ENCODE measurements around the gene SFI1.
A peak's percentile ranks its signal among the peaks of the same experiment; 100 is the strongest.

The SFI1 gene

GRCh38 chr22:31623592-31624304 is 127.4 kb downstream of the SFI1 start:
- ATAC-seq (no peak), DNase-seq (no peak)
- Mint-ChIP-seq H3K4me1 (peaks cover 80% of the 10 kb centered on the region), H3K9me3 (no peaks in the 10 kb centered on the region), H3K27me3 (no peaks in the 10 kb centered on the region), H3K4me3 (no peak overlapping the region), H3K27ac (peak overlapping the region in 1 of 2 donors; percentile 94)

- Mint-ChIP-seq H3K4me1 (peaks cover 80% of the 10 kb centered on the region), H3K27ac (peak overlapping the region in 1 of 2 donors; percentile 95), H3K9me3 (no peaks in the 10 kb centered on the region), H3K27me3 (no peaks in the 10 kb centered on the region), H3K4me3 (peak overlapping the region in 1 of 2 donors; percentile 44)
- DNase-seq, result no peak
- ATAC-seq, result no peak
These were observed 128.9 kb downstream of the SFI1 start for GRCh38 chr22:31625257-31625640.

- DNase-seq (no peak), ATAC-seq (no peak)
- Mint-ChIP-seq H3K4me1 (peaks cover 81% of the 10 kb centered on the region), H3K9me3 (no peaks in the 10 kb centered on the region), H3K4me3 (no peak overlapping the region), H3K27me3 (no peaks in the 10 kb centered on the region), H3K27ac (peak overlapping the region in 1 of 2 donors; percentile 95)
These were observed 129.5 kb downstream of the SFI1 start for GRCh38 chr22:31625661-31626426.

GRCh38 chr22:31626427-31627150 is 130.3 kb downstream of the SFI1 start:
- ATAC-seq (no peak), DNase-seq (no peak)
- Mint-ChIP-seq H3K27ac (peak overlapping the region; percentile 85 to 95), H3K9me3 (no peaks in the 10 kb centered on the region), H3K4me1 (peaks cover 81% of the 10 kb centered on the region), H3K27me3 (no peaks in the 10 kb centered on the region), H3K4me3 (no peak overlapping the region)

GRCh38 chr22:31627223-31627731 is 130.9 kb downstream of the SFI1 start:
- no peak for ATAC-seq
- no peak overlapping the region for H3K4me3 Mint-ChIP-seq
- peak overlapping the region; percentile 85 to 88 for H3K27ac Mint-ChIP-seq
- peaks cover 81% of the 10 kb centered on the region for H3K4me1 Mint-ChIP-seq
- H3K9me3 Mint-ChIP-seq, result no peaks in the 10 kb centered on the region
- no peaks in the 10 kb centered on the region for H3K27me3 Mint-ChIP-seq
- DNase-seq, result no peak

- Mint-ChIP-seq H3K9me3 (no peaks in the 10 kb centered on the region), H3K27me3 (no peaks in the 10 kb centered on the region), H3K4me3 (peak overlapping the region in 1 of 2 donors; percentile 96), H3K27ac (peak overlapping the region in 1 of 2 donors; percentile 85), H3K4me1 (peaks cover 78% of the 10 kb centered on the region)
- DNase-seq (no peak), ATAC-seq (no peak)
These were observed 132.0 kb downstream of the SFI1 start for GRCh38 chr22:31628362-31628761.

- ATAC-seq (peak; percentile 6), DNase-seq (no peak)
- Mint-ChIP-seq H3K4me3 (peak overlapping the region; percentile 82 to 96), H3K27me3 (no peaks in the 10 kb centered on the region), H3K4me1 (peaks cover 84% of the 10 kb centered on the region), H3K27ac (peak overlapping the region; percentile 85 to 95), H3K9me3 (no peaks in the 10 kb centered on the region)
These were observed 132.8 kb downstream of the SFI1 start for GRCh38 chr22:31628969-31629708.

- Mint-ChIP-seq H3K4me3 (peak overlapping the region; percentile 82 to 96), H3K4me1 (peaks cover 82% of the 10 kb centered on the region), H3K27ac (peak overlapping the region; percentile 61 to 95), H3K9me3 (no peaks in the 10 kb centered on the region), H3K27me3 (no peaks in the 10 kb centered on the region)
- DNase-seq (no peak), ATAC-seq (no peak)
These were observed 133.4 kb downstream of the SFI1 start for GRCh38 chr22:31629741-31630184.

- Mint-ChIP-seq H3K4me3 (peak overlapping the region; percentile 82 to 96), H3K27ac (peak overlapping the region; percentile 93 to 95), H3K9me3 (no peaks in the 10 kb centered on the region), H3K27me3 (no peaks in the 10 kb centered on the region), H3K4me1 (peaks cover 74% of the 10 kb centered on the region)
- DNase-seq (peak; percentile 84 to 89), ATAC-seq (peak; percentile 87)
These were observed 134.3 kb downstream of the SFI1 start for GRCh38 chr22:31630331-31631329.

GRCh38 chr22:31631436-31631835 is 135.1 kb downstream of the SFI1 start:
- DNase-seq (no peak), ATAC-seq (no peak)
- H3K27me3 Mint-ChIP-seq, result no peaks in the 10 kb centered on the region
- H3K4me3 Mint-ChIP-seq, result peak overlapping the region; percentile 71 to 96
- peaks cover 66% of the 10 kb centered on the region for H3K4me1 Mint-ChIP-seq
- H3K9me3 Mint-ChIP-seq, result no peaks in the 10 kb centered on the region
- H3K27ac Mint-ChIP-seq, result peak overlapping the region; percentile 82 to 95

GRCh38 chr22:31635638-31636306 is 139.4 kb downstream of the SFI1 start:
- H3K4me1 Mint-ChIP-seq, result peaks cover 68% of the 10 kb centered on the region
- no peaks in the 10 kb centered on the region for H3K27me3 Mint-ChIP-seq
- H3K27ac Mint-ChIP-seq, result peak overlapping the region in 1 of 2 donors; percentile 72
- no peaks in the 10 kb centered on the region for H3K9me3 Mint-ChIP-seq
- ATAC-seq (no peak), DNase-seq (no peak)
- H3K4me3 Mint-ChIP-seq, result no peak overlapping the region

GRCh38 chr22:31637447-31637890 is 141.1 kb downstream of the SFI1 start:
- no peak for DNase-seq
- H3K4me3 Mint-ChIP-seq, result no peak overlapping the region
- ATAC-seq, result no peak
- H3K27me3 Mint-ChIP-seq, result no peaks in the 10 kb centered on the region
- no peak overlapping the region for H3K27ac Mint-ChIP-seq
- peaks cover 64% of the 10 kb centered on the region for H3K4me1 Mint-ChIP-seq
- H3K9me3 Mint-ChIP-seq, result no peaks in the 10 kb centered on the region

GRCh38 chr22:31637891-31638618 is 141.7 kb downstream of the SFI1 start:
- ATAC-seq (peak; percentile 46), DNase-seq (no peak)
- peaks cover 64% of the 10 kb centered on the region for H3K4me1 Mint-ChIP-seq
- no peaks in the 10 kb centered on the region for H3K9me3 Mint-ChIP-seq
- no peaks in the 10 kb centered on the region for H3K27me3 Mint-ChIP-seq
- peak overlapping the region; percentile 55 to 69 for H3K4me3 Mint-ChIP-seq
- peak overlapping the region; percentile 34 to 61 for H3K27ac Mint-ChIP-seq

Measured in stimulated activated naive CD8-positive, alpha-beta T cell treated with anti-CD3 and anti-CD28 coated beads, Interleukin-15, amount 100 ng/mL, for 72 hours (primary cell).